GM12878 (cell line): Measurements from ENCODE around the gene RCBTB2. TPM values are rescaled to one million over a fixed set of nuclear protein-coding genes. Genes with fewer than 3 reads are reported as not detected.

Experiments
- ATAC-seq: fragments of 200-7000 bp; cut with Tn5 transposase; 3 replicates; pipeline ENCODE4 v1.9.1; 2020; ENCODE audit warnings: mild to moderate bottlenecking, moderate library complexity
- BruUV-seq: library from RNA; stranded (reverse); fragments of 400-500 nt; replicated peaks from 2 replicates; lab custom pipeline; 2021; lab: Mats Ljungman, UMichigan
- CTCF ChIA-PET: fragments of 300-600 bp; sonication (Branson Sonifier 250); formaldehyde crosslinking; extraction: SDS; loops from one replicate; lab custom pipeline; 2021; ENCODE audit warnings: inconsistent platforms; lab: Yijun Ruan, JAX
- POLR2A ChIA-PET: fragments of 350-600 bp; formaldehyde crosslinking; extraction: SDS; loops from one replicate; lab custom pipeline; 2021; ENCODE audit warnings: inconsistent platforms; lab: Charles Lee
- RAD21 ChIA-PET: fragments of 300-600 bp; sonication (Branson Sonifier 250); formaldehyde crosslinking; loops from one replicate; lab custom pipeline; 2023; ENCODE audit warnings: antibody characterized with exemption; ENCODE audit not compliant: unreplicated experiment; lab: Charles Lee
- SMC1A ChIA-PET: fragments of 300-600 bp; sonication (Branson Sonifier 250); formaldehyde crosslinking; loops from one replicate; lab custom pipeline; 2023; ENCODE audit not compliant: unreplicated experiment, uncharacterized antibody; lab: Charles Lee
- DNase-seq: peaks from one replicate; pipeline ENCODE4 v3.0.0-alpha.2; 2011; ENCODE audit warnings: low read depth, low spot score
- FAIRE-seq: peaks from 3 replicates; lab custom pipeline; 2011; peaks lifted over from hg19 to GRCh38; lab: Jason Lieb, UNC
- H2AFZ ChIP-seq: 2 replicates; pipeline ENCODE4 v1.6.0; 2011; ENCODE audit warnings: low read depth, low read length, control low read depth; ENCODE audit not compliant: control insufficient read depth
- H3K27ac ChIP-seq: 2 replicates; pipeline ENCODE4 v1.5.1; 2011; ENCODE audit warnings: control low read depth; ENCODE audit not compliant: control insufficient read depth, insufficient read depth
- H3K27me3 ChIP-seq, 2 experiments: replicated peaks in 1 of 2; 2 replicates each; pipeline versions ENCODE4 v1.6.0 to v1.6.1; 2011; ENCODE audit warnings: low read length in 1 of 2; ENCODE audit not compliant: control insufficient read depth in 2 of 2, insufficient read depth in 2 of 2
- H3K36me3 ChIP-seq, 2 experiments: 2 replicates each; pipeline ENCODE4 v1.5.1; 2011; ENCODE audit warnings: low read length in 1 of 2; ENCODE audit not compliant: control insufficient read depth in 2 of 2, insufficient read depth in 2 of 2
- H3K4me1 ChIP-seq: 2 replicates; pipeline ENCODE4 v1.6.1; 2011; ENCODE audit warnings: mild to moderate bottlenecking, low read length, moderate library complexity, mixed read lengths; ENCODE audit not compliant: control insufficient read depth, insufficient read depth
- H3K4me2 ChIP-seq: 2 replicates; pipeline ENCODE4 v1.6.0; 2011; ENCODE audit warnings: control low read depth; ENCODE audit not compliant: control insufficient read depth, insufficient read depth
- H3K4me3 ChIP-seq: fragments of 200-600 bp; sonication (generic); 2 replicates; pipeline ENCODE4 v1.5.1; 2016
- H3K79me2 ChIP-seq: 2 replicates; pipeline ENCODE4 v1.6.0; 2011; ENCODE audit warnings: low read length; ENCODE audit not compliant: control insufficient read depth, insufficient read depth
- H3K9ac ChIP-seq: 2 replicates; pipeline ENCODE4 v1.8.0; 2011; ENCODE audit warnings: low read length, control low read depth, mixed read lengths; ENCODE audit not compliant: control insufficient read depth, insufficient read depth
- H3K9me3 ChIP-seq: replicated peaks from 3 replicates; pipeline ENCODE4 v1.5.1; 2011; ENCODE audit warnings: mild to moderate bottlenecking, low read length; ENCODE audit not compliant: control insufficient read depth, insufficient read depth
- H4K20me1 ChIP-seq: 2 replicates; pipeline ENCODE4 v1.6.0; 2011; ENCODE audit not compliant: control insufficient read depth, insufficient read depth
- ATF7 ChIP-seq: fragments of 450-650 bp; IDR thresholded peaks from 2 replicates; pipeline ENCODE4 v1.6.1; 2016; ENCODE audit warnings: low read depth, mild to moderate bottlenecking
- E2F4 ChIP-seq: IDR thresholded peaks from 2 replicates; pipeline ENCODE4 v1.6.1; 2012; ENCODE audit warnings: low read depth, low read length, improper control_type of control experiment
- JUNB ChIP-seq: IDR thresholded peaks from 2 replicates; pipeline ENCODE4 v1.6.1; 2016; ENCODE audit warnings: antibody characterized with exemption, mild to moderate bottlenecking
- KDM1A ChIP-seq: fragments of 200-600 bp; sonication (generic); IDR thresholded peaks from 2 replicates; pipeline ENCODE4 v1.6.1; 2016; ENCODE audit warnings: borderline replicate concordance
- POLR2AphosphoS5 ChIP-seq: IDR thresholded peaks from 2 replicates; pipeline ENCODE4 v1.6.1; 2011; ENCODE audit warnings: mild to moderate bottlenecking, low read length, inconsistent platforms
- STAT3 ChIP-seq: IDR thresholded peaks from 2 replicates; pipeline ENCODE4 v1.6.1; 2011; ENCODE audit warnings: low read depth, low read length, improper control_type of control experiment
- WGBS: methylation state at CpG from one replicate; pipeline ENCODE4 v1.1.6; 2016; ENCODE audit warnings: low lambda C conversion rate; ENCODE audit not compliant: insufficient replicate concordance, insufficient coverage; ENCODE audit errors: missing lambda C conversion rate; 5-methylcytosine and 5-hydroxymethylcytosine counted together
- in situ Hi-C: fragments of 300-500 bp; cut with MboI; formaldehyde crosslinking; loops from 9 replicates; pipeline ENCODE4 v1.14.3; 2018; ENCODE audit warnings: mixed read lengths
- intact Hi-C: fragments of 100-400 bp; cut with micrococcal nuclease; formaldehyde crosslinking; loops from one replicate; pipeline ENCODE4 v1.14.2; 2022; ENCODE audit not compliant: unreplicated experiment
- polyA plus RNA-seq, 11 experiments: library from polyadenylated mRNA; depleted of rRNA in 4 of 11; unstranded in 6 of 11; stranded (reverse) in 5 of 11; fragments of >200 nt; fragmentation: Nextera tagmentation in 4 of 11; fragmentation: Illumina TruSeq in 1 of 11; extraction: Ambion mirVana in 4 of 11; extraction: Trizol in 1 of 11; gene quantifications; 1 replicate in 1 of 11; 2 replicates in 10 of 11; pipeline versions ENCODE4 v1.2.1 to v1.2.3, GENCODE V29; 2011 to 2016; ENCODE audit warnings: inconsistent platforms in 2 of 11, missing spikeins in 2 of 11, low read depth in 1 of 11
- total RNA-seq, 4 experiments: library from RNA; depleted of rRNA in 3 of 4; stranded (reverse); fragments of >200 nt in 3 of 4; fragmentation: Illumina TruSeq in 1 of 4; extraction: Trizol in 1 of 4; gene quantifications; 2 replicates each; pipeline versions ENCODE4 v1.2.1 to v1.2.3, GENCODE V29; 2013 to 2021
- TF ChIP-seq, protein P1 (sequence below): fragments of 450-650 bp; IDR thresholded peaks from 2 replicates; pipeline ENCODE4 v1.6.1; 2016; ENCODE audit warnings: mild to moderate bottlenecking
- TF ChIP-seq, protein P2 (sequence below): fragments of 450-650 bp; IDR thresholded peaks from 2 replicates; pipeline ENCODE4 v1.6.1; 2018; ENCODE audit warnings: borderline replicate concordance, mild to moderate bottlenecking; ENCODE audit not compliant: partially characterized antibody

The RCBTB2 gene
- total and polyA plus RNA-seq, 10 of the 15 experiments (the other 5 are each of a cell fraction or from before 2014, with no cell fraction given): 5.0 to 16.0 (median 8.5) TPM

GRCh38 chr13:48493851-48494250 is 39.0 kb downstream of the RCBTB2 start:
- Histone ChIP-seq H2AFZ (no peak overlapping the region), H3K4me2 (peak overlapping the region; percentile 92; the same call in 1 of the 2 replicates), H3K4me3 (no peak overlapping the region), H3K36me3 (peaks cover 0 to 17% of the 10 kb centered on the region in 2 experiments; a peak in 3 of 4 replicates), H4K20me1 (no peaks in the 10 kb centered on the region), H3K9ac (no peak overlapping the region), H3K4me1 (peaks cover 70% of the 10 kb centered on the region), H3K27ac (peak overlapping the region; percentile 91; the same call in 1 of the 2 replicates), H3K9me3 (no peaks in the 10 kb centered on the region), H3K27me3 (no peaks in the 10 kb centered on the region), H3K79me2 (peaks cover 23% of the 10 kb centered on the region)
- ChIA-PET RAD21 (interaction anchor here (5.0 kb wide), 1 partner anchor 86 kb away, joined by 26 read pairs; no protein-coding TSS in a partner anchor), POLR2A (no interaction called here), SMC1A (interaction anchor here (0.6 to 3.1 kb wide), 4 partner anchors 12 to 131 kb away, joined by 3 to 17 read pairs (median 6); no protein-coding TSS in a partner anchor), CTCF (interaction anchor here (0.6 kb wide), 1 partner anchor 86 kb away, joined by 3 read pairs; no protein-coding TSS in a partner anchor)
- no TSS peak for BruUV-seq
- ATAC-seq (no peak), DNase-seq (no peak), FAIRE-seq (no peak)
- intact Hi-C loops (loop anchor here (5.0 kb wide), 1 partner anchor 68 kb away; no protein-coding TSS in a partner anchor), in situ Hi-C loops (no loop called here)
- WGBS: 100% methylated on average over 2 of the region's 2 CpGs
- TF ChIP-seq JUNB (no peak), POLR2AphosphoS5 (no peak), ATF7 (no peak), STAT3 (no peak), KDM1A (no peak), E2F4 (no peak)
- TF ChIP-seq, protein P1, sequence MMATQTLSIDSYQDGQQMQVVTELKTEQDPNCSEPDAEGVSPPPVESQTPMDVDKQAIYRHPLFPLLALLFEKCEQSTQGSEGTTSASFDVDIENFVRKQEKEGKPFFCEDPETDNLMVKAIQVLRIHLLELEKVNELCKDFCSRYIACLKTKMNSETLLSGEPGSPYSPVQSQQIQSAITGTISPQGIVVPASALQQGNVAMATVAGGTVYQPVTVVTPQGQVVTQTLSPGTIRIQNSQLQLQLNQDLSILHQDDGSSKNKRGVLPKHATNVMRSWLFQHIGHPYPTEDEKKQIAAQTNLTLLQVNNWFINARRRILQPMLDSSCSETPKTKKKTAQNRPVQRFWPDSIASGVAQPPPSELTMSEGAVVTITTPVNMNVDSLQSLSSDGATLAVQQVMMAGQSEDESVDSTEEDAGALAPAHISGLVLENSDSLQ: no peak
- TF ChIP-seq, protein P2, sequence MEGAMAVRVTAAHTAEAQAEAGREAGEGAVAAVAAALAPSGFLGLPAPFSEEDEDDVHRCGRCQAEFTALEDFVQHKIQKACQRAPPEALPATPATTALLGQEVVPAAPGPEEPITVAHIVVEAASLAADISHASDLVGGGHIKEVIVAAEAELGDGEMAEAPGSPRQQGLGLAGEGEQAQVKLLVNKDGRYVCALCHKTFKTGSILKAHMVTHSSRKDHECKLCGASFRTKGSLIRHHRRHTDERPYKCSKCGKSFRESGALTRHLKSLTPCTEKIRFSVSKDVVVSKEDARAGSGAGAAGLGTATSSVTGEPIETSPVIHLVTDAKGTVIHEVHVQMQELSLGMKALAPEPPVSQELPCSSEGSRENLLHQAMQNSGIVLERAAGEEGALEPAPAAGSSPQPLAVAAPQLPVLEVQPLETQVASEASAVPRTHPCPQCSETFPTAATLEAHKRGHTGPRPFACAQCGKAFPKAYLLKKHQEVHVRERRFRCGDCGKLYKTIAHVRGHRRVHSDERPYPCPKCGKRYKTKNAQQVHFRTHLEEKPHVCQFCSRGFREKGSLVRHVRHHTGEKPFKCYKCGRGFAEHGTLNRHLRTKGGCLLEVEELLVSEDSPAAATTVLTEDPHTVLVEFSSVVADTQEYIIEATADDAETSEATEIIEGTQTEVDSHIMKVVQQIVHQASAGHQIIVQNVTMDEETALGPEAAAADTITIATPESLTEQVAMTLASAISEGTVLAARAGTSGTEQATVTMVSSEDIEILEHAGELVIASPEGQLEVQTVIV: no peak
